Middle frontal gyrus (tissue), 1 donor: ENCODE data around the gene CERS5.

Experiments
- DNase-seq: peaks from one replicate; pipeline ENCODE4 v3.0.0-alpha.2; 2015; ENCODE audit warnings: low spot score; ENCODE audit errors: extremely low spot score

The CERS5 gene

GRCh38 chr12:50132505-50133135 lies 34.5 kb downstream of the CERS5 start:
- DNase-seq, result no peak

- no peak for DNase-seq
These were observed 37.9 kb downstream of the CERS5 start for GRCh38 chr12:50129290-50129689.

- DNase-seq, result no peak
These were observed 39.6 kb downstream of the CERS5 start for GRCh38 chr12:50127546-50127945.

- DNase-seq, result no peak
These were observed 44.0 kb downstream of the CERS5 start for GRCh38 chr12:50123203-50123602.

- no peak for DNase-seq
These were observed 45.5 kb downstream of the CERS5 start for GRCh38 chr12:50121641-50122040.

- DNase-seq, result no peak
These were observed 46.2 kb downstream of the CERS5 start for GRCh38 chr12:50120953-50121352.

- no peak for DNase-seq
These were observed 46.6 kb downstream of the CERS5 start for GRCh38 chr12:50120521-50120920.

GRCh38 chr12:50119387-50119786 lies 47.8 kb downstream of the CERS5 start:
- no peak for DNase-seq

- DNase-seq, result no peak
These were observed 50.0 kb downstream of the CERS5 start for GRCh38 chr12:50117057-50117622.

GRCh38 chr12:50112456-50113218 lies 54.5 kb downstream of the CERS5 start:
- no peak for DNase-seq

GRCh38 chr12:50111693-50112455 lies 55.3 kb downstream of the CERS5 start, which contains the start of gene COX14:
COX14 (plus strand) TSS chr12:50112236; CDS start chr12:50120044, 7,808 bp downstream.
- DNase-seq, result peak; percentile 99

GRCh38 chr12:50111395-50111692 lies 55.8 kb downstream of the CERS5 start:
- no peak for DNase-seq

- no peak for DNase-seq
These were observed 56.3 kb downstream of the CERS5 start for GRCh38 chr12:50110762-50111351.

GRCh38 chr12:50110127-50110761 lies 56.9 kb downstream of the CERS5 start:
- DNase-seq, result no peak

GRCh38 chr12:50109319-50109718 lies 57.9 kb downstream of the CERS5 start:
- DNase-seq, result no peak

- no peak for DNase-seq
These were observed 59.5 kb downstream of the CERS5 start for GRCh38 chr12:50107416-50108268.

- no peak for DNase-seq
These were observed 60.3 kb downstream of the CERS5 start for GRCh38 chr12:50106907-50107306.

GRCh38 chr12:50105913-50106450 lies 61.2 kb downstream of the CERS5 start:
- no peak for DNase-seq

GRCh38 chr12:50104417-50105366 lies 62.5 kb downstream of the CERS5 start:
- no peak for DNase-seq
